GM18868 (cell line): ENCODE measurements around the gene SEMA5B.
A peak's percentile ranks its signal among the peaks of the same experiment; 100 is the strongest.

Experiments used
- ATAC-seq: cut with Tn5 transposase; IDR thresholded peaks from one replicate; pipeline ENCODE4 v1.9.1; 2021; ENCODE audit warnings: mild to moderate bottlenecking, moderate library complexity; ENCODE audit not compliant: unreplicated experiment

Gene SEMA5B

GRCh38 chr3:122903171-122903570 is 124.4 kb downstream of the SEMA5B start:
- no peak for ATAC-seq

- ATAC-seq: no peak
Measured at GRCh38 chr3:122902326-122902725, 125.2 kb downstream of the SEMA5B start.

GRCh38 chr3:122898298-122898697 is 129.3 kb downstream of the SEMA5B start:
- no peak for ATAC-seq

DNA sequence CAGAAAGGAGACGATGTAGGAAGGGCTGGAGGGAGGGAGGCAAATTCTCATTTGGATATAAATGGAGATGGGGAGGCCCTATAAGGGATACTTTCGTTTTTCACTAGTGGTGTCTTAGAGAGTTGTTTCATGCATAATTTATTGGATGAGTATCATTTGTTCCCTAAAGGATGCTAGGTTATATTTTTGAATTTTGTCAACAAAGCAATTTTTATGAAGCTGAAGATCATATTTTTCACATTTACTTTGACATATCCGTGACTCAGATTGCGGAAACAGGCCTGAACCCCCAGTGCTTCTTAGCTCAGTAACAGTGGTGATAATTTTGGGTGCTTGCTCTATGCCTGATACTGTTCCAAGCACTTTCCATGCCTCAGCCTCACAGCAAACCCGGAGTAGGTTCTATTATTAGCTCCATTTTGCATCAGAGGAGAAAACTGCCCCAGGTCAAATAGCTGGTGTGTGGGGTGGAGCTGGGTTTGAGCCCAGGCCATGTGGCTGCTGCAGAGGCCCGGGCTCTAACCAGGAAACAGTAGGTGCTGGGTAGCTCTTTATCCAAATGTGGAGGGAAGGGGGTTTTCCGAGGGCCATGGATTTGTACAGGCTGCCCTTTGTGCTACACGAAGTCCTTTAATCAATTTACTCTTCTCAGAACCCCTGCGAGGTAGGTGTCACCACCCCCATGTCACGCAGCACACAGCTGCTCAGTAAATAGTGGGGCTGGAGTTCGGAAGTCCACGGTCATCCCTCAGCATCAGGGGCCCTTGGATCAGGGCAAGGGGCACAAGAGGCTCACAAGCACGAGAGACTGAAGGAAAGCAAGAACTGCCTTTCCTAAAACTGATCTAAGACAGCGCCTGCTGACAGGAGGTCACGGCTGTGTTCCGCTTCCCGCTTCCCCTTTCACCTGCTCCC is 133.6 kb downstream of the SEMA5B start:
- no peak for ATAC-seq

DNA sequence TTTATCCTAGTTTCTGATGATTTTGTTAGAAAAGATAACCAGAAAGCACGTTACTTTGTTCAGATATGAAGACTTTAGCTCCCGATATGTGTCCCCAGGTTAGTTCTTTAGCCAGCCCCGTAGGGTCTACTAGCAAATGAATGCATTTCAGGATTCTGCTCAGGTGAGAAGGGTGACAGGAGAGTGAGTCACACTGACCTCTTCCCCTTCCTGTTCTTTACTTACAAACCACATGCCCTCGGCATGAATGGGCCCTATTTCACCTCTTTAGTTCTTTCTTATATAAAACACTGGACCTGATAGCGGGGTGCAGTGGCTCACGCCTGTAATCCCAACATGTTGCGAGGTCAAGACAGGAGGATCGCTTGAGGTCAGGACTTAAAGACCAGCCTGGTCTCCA is 134.3 kb downstream of the SEMA5B start:
- ATAC-seq: peak; percentile 46

- no peak for ATAC-seq
Measured at GRCh38 chr3:122892118-122892960, 135.2 kb downstream of the SEMA5B start.

DNA sequence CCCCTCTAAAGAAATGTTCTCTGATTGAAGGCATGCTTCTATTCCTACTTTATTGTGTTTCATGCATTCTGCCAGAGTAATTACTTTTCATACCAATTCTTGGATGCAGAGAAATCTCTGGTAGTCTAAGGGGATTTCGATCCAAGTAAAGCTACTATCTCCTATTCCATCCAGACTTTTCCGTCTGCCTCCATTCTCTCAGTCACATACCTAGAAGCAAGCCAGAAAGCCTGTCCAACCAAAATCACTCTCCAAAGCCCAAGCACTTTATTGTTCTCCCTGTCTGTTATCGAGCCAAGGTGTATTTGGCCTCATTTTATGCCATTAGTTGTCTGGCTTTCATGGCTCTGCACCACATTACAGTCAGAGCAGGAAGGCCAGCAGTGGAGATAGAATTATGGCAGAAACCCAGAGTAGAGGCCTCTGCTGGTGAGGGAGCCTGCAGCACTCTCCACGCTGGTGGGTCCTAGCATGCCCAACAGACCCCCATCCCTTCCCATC is 136.8 kb downstream of the SEMA5B start:
- no peak for ATAC-seq

- peak; percentile 67 for ATAC-seq
Measured at GRCh38 chr3:122890077-122890719, 137.4 kb downstream of the SEMA5B start.

DNA sequence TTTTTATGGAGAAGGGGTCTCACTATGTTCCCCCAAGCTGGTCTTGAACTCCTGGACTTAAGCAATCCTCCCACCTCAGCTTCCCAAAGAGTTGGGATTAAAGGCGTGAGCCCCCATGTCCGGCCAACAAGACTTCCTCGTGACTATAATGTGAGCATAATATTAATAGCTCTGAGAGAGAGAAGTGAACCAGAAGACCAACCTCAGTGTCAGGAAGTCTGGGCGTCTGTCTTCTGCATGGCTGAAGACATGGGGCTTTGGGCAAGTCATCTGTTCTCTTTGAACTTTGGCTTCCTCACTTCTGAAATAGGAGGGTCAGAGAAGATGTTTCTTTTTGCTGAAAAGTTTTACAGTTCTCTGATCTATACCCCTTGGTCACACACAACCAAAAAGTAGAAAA is 140.6 kb downstream of the SEMA5B start:
- no peak for ATAC-seq

DNA sequence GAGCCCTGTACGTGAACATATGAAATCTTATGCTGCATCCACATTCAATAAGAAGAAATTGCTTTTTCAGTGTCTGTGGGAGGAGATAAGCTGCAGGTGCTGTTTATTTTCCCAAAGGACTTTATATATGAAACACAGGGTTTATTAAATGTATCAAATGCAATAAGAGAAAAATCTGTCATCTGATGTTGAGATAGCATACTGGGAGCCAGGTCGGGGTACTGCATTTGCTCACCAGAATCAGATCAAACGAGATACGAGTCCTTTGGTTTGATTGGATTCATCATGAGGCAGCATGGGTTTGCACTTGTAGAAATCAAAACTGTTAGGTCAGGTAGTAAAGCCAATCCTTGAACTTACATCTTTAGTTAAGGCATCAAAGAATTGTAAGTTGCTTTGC is 141.3 kb downstream of the SEMA5B start:
- no peak for ATAC-seq

GRCh38 chr3:122882361-122882947 is 145.1 kb downstream of the SEMA5B start:
- ATAC-seq: no peak

GRCh38 chr3:122880624-122881023 is 146.9 kb downstream of the SEMA5B start:
- ATAC-seq: no peak

- no peak for ATAC-seq
Measured at GRCh38 chr3:122880173-122880572, 147.4 kb downstream of the SEMA5B start.

GRCh38 chr3:122875547-122876127 is 151.9 kb downstream of the SEMA5B start:
- no peak for ATAC-seq

DNA sequence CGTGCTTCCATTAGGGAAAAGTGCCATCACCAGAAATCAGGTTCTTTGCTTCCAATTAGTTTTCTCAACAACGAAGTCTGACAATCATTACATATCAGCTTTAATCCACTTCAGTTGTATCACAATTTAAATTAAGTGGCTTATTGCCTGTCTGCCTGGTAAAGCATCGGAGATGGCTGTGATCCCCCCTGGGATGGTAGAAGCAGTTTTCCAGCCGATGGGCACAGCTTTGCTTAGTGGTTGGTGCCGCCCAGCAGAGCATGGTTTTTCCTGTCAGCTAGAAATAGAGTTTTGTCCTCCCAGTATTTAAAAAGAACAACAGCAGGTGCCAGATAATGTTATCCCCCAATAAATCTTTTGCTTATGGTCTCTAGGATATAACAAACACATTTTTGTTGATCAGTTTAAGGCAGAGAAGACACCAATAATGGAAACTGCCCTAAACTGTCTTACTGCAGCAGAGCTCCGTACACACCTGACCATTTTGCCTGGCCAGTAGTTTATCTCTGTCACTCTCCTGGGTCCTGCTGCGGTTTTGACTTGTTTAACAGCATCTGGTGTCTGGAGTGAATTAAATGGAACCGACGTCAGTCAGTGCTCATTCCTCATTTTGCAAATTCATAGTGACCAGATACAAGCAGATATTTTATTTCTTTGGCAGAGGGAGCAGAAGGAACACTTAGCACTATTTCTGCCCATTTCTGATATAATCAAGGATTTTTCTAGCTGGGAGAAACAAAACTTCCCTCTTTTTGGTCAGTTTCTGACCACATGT is 153.6 kb downstream of the SEMA5B start:
- no peak for ATAC-seq

GRCh38 chr3:122868322-122868721 is 159.2 kb downstream of the SEMA5B start:
- ATAC-seq: no peak

DNA sequence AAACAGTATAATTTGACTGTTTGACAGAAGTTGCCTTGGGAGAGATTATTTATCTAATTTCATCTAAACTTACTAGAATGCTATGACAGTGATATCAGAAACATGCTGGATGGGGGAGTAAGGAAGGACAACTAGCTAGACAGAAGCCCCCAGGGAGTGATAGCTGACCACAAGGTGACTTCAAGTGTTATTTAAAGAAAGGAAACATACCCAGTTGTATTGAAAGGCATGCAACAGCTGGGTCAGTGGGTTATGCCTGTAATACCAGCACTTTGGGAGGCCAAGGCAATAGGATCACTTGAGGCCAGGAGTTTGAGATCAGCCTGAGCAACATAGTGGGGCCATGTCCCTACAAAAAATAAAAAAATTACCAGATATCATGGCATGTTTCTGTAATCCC is 163.1 kb downstream of the SEMA5B start:
- ATAC-seq: no peak

- no peak for ATAC-seq
Measured at GRCh38 chr3:122862381-122862780, 165.2 kb downstream of the SEMA5B start.
